DND-41 (cell line): ENCODE data around the gene HGS.

Source experiments
- ATAC-seq: fragments of 200-7000 bp; cut with Tn5 transposase; 3 replicates; pipeline ENCODE4 v1.9.1; 2021; ENCODE audit warnings: low read depth; ENCODE audit not compliant: insufficient read depth
- DNase-seq: peaks from one replicate; pipeline ENCODE4 v3.0.0-alpha.2; 2020
- H2AFZ ChIP-seq: 2 replicates; pipeline ENCODE4 v1.6.0; 2012; ENCODE audit warnings: low read depth, low read length
- H3K27ac ChIP-seq: 2 replicates; pipeline ENCODE4 v1.5.1; 2012; ENCODE audit warnings: low read length, inconsistent platforms
- H3K27me3 ChIP-seq: fragments of 200-600 bp; sonication (generic); 2 replicates; pipeline ENCODE4 v1.6.0; 2012; ENCODE audit warnings: low read length, mild to moderate bottlenecking, inconsistent platforms; ENCODE audit not compliant: insufficient read depth, poor library complexity
- H3K36me3 ChIP-seq: 2 replicates; pipeline ENCODE4 v1.5.1; 2012; ENCODE audit warnings: low read length, inconsistent platforms; ENCODE audit not compliant: insufficient read depth
- H3K4me1 ChIP-seq: 2 replicates; pipeline ENCODE4 v1.5.1; 2012; ENCODE audit warnings: mild to moderate bottlenecking, low read length; ENCODE audit not compliant: insufficient read depth
- H3K4me2 ChIP-seq: 2 replicates; pipeline ENCODE4 v1.6.0; 2012; ENCODE audit warnings: mild to moderate bottlenecking, moderate library complexity, low read length, inconsistent platforms; ENCODE audit not compliant: insufficient read depth
- H3K4me3 ChIP-seq, 2 experiments: fragments of 200-600 bp in 1 of 2; shearing (Covaris generic) in 1 of 2; 2 replicates each; pipeline ENCODE4 v1.5.1; 2012 to 2016; ENCODE audit warnings: inconsistent platforms in 2 of 2, low read length in 2 of 2, mild to moderate bottlenecking in 2 of 2, low read depth in 1 of 2, moderate library complexity in 1 of 2
- H3K79me2 ChIP-seq: 2 replicates; pipeline ENCODE4 v1.6.0; 2012; ENCODE audit warnings: low read length, inconsistent platforms; ENCODE audit not compliant: insufficient read depth
- H3K9ac ChIP-seq: 2 replicates; pipeline ENCODE4 v1.6.0; 2012; ENCODE audit warnings: low read depth, mild to moderate bottlenecking, inconsistent platforms, low read length, moderate library complexity
- H3K9me3 ChIP-seq: 2 replicates; pipeline ENCODE4 v1.5.1; 2012; ENCODE audit warnings: low read length, moderate library complexity, mild to moderate bottlenecking, inconsistent platforms; ENCODE audit not compliant: insufficient read depth, severe bottlenecking
- H4K20me1 ChIP-seq: 2 replicates; pipeline ENCODE4 v1.6.0; 2012; ENCODE audit warnings: low read length; ENCODE audit not compliant: insufficient read depth
- EZH2 ChIP-seq: IDR thresholded peaks from 3 replicates; pipeline ENCODE4 v1.6.1; 2012; ENCODE audit warnings: borderline replicate concordance, low read depth, mild to moderate bottlenecking, moderate library complexity, low read length, inconsistent platforms; ENCODE audit not compliant: severe bottlenecking
- TF ChIP-seq, protein P1 (sequence below): IDR thresholded peaks from 2 replicates; pipeline ENCODE4 v1.5.1; 2012; ENCODE audit warnings: borderline replicate concordance, low read length, moderate library complexity, mild to moderate bottlenecking; ENCODE audit not compliant: poor library complexity, severe bottlenecking; ENCODE audit errors: extremely low read depth

HGS gene

DNA sequence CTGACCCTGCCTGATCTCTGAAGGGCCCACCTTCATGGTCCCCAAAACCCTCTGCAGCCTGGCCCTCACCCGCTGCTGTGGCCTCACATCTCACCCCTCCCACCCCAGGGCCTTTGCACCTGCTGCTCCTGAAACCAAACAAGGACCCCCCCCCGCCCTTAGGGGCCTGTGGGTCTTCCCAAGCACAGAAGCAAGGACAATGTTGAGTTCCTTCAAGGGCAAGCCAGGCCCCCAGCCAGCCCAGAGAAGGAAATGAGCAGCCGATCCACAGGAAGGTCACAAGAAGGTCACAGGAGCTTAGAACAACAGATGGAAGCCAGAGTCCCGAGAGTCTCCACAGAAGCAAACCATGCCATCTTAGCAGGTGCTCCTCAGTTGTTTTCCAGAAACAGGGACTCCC lies 27.0 kb upstream of the HGS start:
- H3K27ac ChIP-seq: no peak overlapping the region
- H3K4me1 ChIP-seq: no peaks in the 10 kb centered on the region
- H3K9me3 ChIP-seq: no peaks in the 10 kb centered on the region
- H2AFZ ChIP-seq: no peak overlapping the region
- no peak overlapping the region for H3K4me3 ChIP-seq
- H4K20me1 ChIP-seq: no peaks in the 10 kb centered on the region
- H3K36me3 ChIP-seq: no peaks in the 10 kb centered on the region
- TF ChIP-seq, protein P1, sequence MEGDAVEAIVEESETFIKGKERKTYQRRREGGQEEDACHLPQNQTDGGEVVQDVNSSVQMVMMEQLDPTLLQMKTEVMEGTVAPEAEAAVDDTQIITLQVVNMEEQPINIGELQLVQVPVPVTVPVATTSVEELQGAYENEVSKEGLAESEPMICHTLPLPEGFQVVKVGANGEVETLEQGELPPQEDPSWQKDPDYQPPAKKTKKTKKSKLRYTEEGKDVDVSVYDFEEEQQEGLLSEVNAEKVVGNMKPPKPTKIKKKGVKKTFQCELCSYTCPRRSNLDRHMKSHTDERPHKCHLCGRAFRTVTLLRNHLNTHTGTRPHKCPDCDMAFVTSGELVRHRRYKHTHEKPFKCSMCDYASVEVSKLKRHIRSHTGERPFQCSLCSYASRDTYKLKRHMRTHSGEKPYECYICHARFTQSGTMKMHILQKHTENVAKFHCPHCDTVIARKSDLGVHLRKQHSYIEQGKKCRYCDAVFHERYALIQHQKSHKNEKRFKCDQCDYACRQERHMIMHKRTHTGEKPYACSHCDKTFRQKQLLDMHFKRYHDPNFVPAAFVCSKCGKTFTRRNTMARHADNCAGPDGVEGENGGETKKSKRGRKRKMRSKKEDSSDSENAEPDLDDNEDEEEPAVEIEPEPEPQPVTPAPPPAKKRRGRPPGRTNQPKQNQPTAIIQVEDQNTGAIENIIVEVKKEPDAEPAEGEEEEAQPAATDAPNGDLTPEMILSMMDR: no peak
- TF ChIP-seq EZH2: no peak
- H3K9ac ChIP-seq: no peak overlapping the region
- no peak for DNase-seq
- no peaks in the 10 kb centered on the region for H3K27me3 ChIP-seq
- no peak; the same call in 2 of the 3 replicates for ATAC-seq
- no peaks in the 10 kb centered on the region for H3K79me2 ChIP-seq
- no peak overlapping the region for H3K4me2 ChIP-seq

DNA sequence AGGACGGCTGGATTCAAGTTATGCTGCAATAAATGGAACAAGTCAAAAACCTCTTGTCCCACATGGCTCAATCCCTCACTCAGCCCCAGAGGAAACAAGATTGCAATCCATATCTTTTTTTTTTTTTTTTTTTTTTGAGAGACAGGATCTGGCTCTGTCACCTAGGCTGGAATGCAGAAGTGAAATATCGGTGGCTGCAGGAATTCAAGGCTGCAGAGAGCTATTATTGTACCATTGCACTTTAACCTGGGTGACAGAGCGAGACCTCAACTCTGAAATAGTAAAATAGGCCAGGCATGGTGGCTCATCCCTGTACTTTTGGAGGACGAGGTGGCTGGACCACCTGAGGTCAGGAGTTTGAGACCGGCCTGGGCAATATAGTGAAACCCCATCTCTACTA lies 24.8 kb upstream of the HGS start:
- Histone ChIP-seq H3K4me2 (no peak overlapping the region), H4K20me1 (no peaks in the 10 kb centered on the region), H3K4me1 (no peaks in the 10 kb centered on the region), H3K27ac (no peak overlapping the region), H3K9ac (no peak overlapping the region), H3K4me3 (no peak overlapping the region), H3K9me3 (no peaks in the 10 kb centered on the region), H3K79me2 (no peaks in the 10 kb centered on the region), H3K36me3 (no peaks in the 10 kb centered on the region), H2AFZ (no peak overlapping the region), H3K27me3 (no peaks in the 10 kb centered on the region)
- ATAC-seq: no peak
- TF ChIP-seq, protein P1: no peak
- TF ChIP-seq EZH2: no peak
- DNase-seq: no peak

DNA sequence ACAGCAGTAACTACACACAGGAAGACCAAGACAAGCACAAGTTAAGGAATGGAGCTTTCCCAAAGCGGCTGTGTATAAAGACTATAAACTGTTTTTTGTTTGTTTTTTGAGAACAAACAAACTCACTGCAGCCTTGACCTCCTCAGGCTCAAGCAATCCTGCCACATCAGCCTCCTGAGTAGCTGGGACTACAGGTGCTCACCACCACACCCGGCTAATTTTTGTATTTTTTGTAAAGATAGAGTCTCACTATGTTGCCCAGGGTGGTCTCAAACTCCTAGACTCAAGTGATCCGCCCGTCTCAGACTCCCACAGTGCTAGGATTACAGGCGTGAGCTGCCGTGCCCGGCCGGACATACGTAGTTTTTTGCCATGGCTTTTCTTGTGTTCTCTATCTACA lies 23.4 kb upstream of the HGS start:
- DNase-seq (no peak), ATAC-seq (no peak)
- H2AFZ ChIP-seq: no peak overlapping the region
- H3K9me3 ChIP-seq: no peaks in the 10 kb centered on the region
- no peaks in the 10 kb centered on the region for H3K27me3 ChIP-seq
- H3K9ac ChIP-seq: no peak overlapping the region
- TF ChIP-seq EZH2: no peak
- TF ChIP-seq, protein P1: no peak
- peaks cover 11% of the 10 kb centered on the region for H3K36me3 ChIP-seq
- H3K4me2 ChIP-seq: no peak overlapping the region
- H3K4me1 ChIP-seq: peaks cover 8% of the 10 kb centered on the region
- H3K4me3 ChIP-seq: no peak overlapping the region
- H3K27ac ChIP-seq: no peak overlapping the region
- peaks cover 5% of the 10 kb centered on the region for H3K79me2 ChIP-seq
- no peaks in the 10 kb centered on the region for H4K20me1 ChIP-seq

DNA sequence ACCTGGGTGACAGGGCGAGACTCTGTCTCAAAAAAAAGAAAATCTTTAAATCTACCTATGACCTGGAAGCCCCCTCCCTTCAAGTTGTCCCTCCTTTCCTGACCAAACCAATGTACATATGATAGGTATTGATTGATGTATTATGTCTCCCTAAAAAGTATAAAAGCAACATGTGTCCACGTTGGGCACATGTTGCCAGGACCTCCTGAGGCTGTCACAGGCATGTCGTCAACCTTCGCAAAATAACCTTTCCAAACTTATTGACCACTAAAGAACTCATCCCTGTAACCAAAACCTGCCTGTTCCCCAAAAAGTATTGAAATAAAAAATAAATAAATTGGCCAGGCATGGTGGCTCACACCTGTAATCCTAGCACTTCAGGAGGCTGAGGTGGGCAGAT lies 21.8 kb upstream of the HGS start:
- Histone ChIP-seq H4K20me1 (no peaks in the 10 kb centered on the region), H3K27ac (no peak overlapping the region), H3K4me2 (no peak overlapping the region), H3K9ac (no peak overlapping the region), H3K79me2 (peaks cover 20% of the 10 kb centered on the region), H3K36me3 (peaks cover 22% of the 10 kb centered on the region), H3K9me3 (no peaks in the 10 kb centered on the region), H2AFZ (no peak overlapping the region), H3K27me3 (no peaks in the 10 kb centered on the region), H3K4me1 (peaks cover 15% of the 10 kb centered on the region), H3K4me3 (no peak overlapping the region)
- ATAC-seq (no peak), DNase-seq (no peak)
- TF ChIP-seq EZH2: no peak
- TF ChIP-seq, protein P1: no peak
